GM21576 (cell line): Measurements from ENCODE around the gene UVRAG.
"Not testable (repeated sequence)": the region's sequence is repeated elsewhere in the genome, so short reads cannot be mapped to it uniquely, and the experiment has no call there.

Experiments used
- ATAC-seq: cut with Tn5 transposase; IDR thresholded peaks from one replicate; pipeline ENCODE4 v1.9.1; 2021; ENCODE audit warnings: mild to moderate bottlenecking, moderate library complexity; ENCODE audit not compliant: unreplicated experiment

Gene UVRAG

DNA sequence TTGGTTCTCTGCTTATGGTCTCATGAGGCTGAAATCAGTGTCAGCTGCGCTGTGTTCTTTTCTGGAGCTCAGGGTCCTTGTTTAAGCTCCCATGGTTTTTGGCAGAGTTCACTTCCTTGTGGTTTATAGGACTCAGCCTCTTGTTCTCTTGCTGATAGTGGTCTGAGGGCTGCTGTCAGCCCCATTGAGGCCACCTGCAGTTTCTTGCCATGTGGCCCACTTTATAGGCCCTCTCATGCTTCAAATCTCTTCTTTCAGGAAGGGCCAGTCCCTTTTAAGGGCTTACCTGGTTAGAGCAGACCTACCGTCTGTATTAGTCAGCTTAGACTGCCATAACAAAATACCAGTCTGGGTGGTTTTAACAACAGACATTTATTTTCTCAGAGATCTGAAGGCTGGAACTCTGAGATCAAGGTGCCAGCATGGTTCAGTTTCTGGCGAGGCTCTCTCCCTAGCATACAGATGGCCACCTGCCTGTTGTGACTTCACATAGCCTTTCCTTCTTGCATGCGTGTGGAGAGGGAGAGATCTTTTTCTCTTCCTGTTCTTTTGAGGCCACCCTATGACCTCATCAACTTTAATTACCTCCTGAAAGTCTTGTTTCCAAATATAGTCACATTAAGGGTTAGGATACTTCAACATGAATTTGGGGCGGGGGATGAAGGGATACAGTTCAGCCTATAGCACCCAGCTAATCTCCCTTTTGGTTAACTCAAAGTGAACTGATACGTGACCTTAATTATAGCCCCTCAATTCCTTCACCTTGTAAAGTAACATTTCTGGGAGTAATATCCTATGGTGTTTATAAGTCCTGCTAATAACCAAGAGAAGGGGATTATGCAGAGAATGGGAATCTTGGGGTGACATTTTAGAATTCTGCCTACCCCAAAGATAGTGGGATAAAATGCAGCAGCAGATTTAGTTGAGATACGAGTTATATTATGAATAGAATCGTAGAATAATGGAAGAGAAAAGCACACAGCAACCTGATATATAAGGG, 131.8 kb downstream of the UVRAG start:
- ATAC-seq: no peak

DNA sequence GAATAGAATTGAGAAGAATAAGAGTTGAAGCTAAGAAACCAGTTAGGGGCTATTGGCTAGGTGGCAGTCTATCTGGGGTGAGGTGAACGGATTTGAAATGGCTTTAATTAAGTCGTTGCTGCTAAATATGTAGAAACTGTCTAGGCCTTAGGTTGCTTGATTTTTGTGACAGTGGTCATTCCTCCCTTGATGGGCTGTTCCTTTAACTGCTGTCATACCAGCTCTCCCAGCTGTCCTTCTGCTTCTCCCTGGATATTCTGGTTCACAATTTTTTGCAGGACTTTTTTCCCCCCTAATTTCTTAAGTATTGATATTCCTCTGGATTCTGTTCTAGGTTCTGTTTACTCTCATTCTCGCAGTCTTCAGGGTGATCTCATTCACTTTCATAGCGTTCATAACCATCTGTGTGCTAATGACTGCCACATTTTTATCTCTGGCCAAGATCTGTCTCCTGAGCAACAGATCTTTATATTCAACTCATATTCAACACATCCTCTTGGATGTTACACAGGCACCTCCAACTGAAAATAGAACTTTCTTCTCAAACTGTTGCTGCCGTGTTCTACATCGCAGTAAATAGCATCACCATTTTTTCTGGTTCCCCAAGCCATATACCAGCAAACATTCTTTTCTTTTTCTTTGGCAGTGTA, 134.1 kb downstream of the UVRAG start:
- no peak for ATAC-seq

DNA sequence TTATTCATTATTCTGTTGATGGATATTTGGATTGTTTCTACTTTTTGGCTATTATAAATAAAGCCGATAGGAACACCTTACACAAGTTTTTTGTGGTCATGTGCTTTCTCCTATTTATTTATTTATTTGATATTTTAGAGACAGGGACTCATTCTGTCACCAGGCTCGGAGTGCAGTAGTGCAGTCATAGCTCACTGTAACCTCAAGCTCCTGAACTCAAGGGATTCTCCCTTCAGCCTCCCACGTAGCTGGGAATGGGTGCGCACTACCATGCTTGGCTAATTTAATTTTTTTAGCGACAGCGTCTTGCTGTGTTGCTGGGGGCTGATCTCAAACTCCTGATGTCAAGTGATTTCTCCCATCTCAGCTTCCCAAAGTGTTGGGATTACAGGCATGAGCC, 135.1 kb downstream of the UVRAG start:
- ATAC-seq: no peak

DNA sequence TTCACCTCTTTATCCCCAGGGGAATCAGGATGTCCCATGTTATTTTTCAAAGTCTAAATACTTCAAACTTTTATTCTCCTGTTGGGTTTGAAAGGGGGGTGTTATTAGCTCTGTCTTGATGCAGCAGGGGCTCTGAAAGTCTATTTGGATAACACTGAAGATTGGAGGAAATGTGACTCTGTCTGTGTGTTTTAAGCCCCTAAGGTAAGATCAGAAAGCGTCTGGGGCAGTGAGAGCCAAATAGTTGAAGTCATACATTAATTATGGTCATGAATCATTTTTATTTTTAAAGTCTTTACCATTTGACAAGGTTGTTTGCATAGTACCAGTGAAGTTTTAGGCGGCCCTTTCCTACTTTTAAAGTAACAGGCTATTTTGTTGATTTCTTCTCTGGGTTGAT, 139.0 kb downstream of the UVRAG start:
- ATAC-seq: no peak

DNA sequence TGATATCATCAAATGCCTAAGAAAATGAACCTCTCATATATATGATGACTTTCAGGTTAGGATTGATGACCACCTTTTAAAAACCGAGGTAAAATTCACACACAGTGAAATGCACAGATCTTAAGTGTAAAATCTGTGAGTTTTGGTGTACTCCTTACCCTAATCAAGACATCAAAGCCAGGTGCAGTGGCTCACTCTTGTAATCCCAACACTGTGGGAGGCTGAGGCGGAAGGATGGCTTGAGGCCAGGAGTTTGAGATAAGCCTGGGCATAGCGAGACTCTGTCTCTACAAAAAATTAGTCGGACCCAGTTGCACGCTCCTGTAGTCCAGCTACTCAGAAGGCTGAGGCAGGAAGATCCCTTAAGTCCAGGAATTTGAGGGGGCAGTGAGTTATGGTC, 140.4 kb downstream of the UVRAG start:
- ATAC-seq: no peak

DNA sequence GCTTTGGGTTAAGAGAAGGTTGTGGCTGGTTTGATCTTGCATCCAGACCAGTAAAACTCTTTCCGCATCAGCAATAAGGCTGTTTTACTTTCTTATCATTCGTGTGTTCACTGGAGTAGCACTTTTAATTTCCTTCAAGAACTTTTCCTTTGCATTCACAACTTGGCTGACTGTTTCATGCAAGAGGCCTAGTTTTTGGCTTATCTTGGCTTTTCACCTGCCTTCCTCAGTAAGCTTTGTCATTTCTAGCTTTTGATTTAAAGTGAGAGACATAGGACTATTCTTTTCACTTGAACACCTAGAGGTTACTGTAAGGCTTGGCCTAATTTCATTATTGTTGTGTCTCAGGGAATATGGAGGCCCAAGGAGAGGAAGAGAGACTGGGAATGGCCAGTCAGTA, 144.5 kb downstream of the UVRAG start:
- no peak for ATAC-seq

DNA sequence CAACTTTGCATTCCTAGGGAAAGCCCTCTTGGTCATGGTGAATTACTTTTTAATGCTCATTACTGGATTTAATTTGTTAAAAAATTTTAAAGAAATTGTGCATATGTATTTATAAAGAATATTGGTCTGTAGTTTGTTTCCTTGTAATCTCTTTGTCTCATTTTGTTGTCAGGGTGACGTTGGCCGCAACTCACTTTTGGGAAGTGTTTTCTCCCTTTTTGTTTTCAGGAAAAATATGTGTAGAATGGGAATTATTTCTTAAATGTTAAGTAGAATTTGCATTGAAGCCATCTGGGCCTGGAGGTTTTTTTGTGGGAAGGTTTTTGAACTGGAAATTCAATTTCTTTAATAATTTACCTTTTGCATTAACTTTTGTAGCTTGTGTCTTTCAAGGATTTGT, 149.1 kb downstream of the UVRAG start:
- ATAC-seq: no peak

DNA sequence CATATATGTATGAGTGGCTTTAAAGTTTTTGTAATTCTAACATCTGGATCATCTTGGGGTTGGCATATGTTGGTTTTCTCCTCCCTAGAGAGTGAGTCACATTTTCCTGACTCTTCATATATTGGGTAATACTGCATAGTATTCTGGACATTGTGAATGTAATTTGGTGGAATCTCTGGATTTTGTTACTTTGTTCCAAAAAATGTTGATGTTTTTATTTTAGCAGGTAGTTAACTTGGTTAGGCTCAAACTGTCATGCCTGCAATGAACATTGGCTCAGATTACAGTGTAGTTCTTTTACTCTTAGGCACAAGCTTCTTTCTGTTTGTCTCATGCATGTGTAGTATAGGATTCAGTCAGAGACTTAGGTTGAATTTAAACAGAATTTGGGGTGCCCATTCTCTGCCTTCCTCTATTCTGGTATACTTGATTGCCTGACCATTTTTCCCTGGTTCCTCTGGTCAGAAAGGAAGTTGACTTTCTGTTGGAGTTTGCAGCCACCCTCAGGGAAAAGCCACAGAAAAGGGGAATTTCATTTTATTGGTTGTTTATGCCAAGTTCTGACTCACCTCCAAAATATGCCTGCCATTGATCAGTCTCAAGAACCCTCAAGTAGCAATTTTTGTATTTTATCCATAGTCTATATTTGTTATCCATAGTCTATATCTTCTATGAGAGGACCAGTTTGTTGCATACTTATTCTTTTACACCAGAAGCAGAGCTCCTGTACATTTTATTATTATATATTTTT, 151.7 kb downstream of the UVRAG start:
- ATAC-seq: no peak

DNA sequence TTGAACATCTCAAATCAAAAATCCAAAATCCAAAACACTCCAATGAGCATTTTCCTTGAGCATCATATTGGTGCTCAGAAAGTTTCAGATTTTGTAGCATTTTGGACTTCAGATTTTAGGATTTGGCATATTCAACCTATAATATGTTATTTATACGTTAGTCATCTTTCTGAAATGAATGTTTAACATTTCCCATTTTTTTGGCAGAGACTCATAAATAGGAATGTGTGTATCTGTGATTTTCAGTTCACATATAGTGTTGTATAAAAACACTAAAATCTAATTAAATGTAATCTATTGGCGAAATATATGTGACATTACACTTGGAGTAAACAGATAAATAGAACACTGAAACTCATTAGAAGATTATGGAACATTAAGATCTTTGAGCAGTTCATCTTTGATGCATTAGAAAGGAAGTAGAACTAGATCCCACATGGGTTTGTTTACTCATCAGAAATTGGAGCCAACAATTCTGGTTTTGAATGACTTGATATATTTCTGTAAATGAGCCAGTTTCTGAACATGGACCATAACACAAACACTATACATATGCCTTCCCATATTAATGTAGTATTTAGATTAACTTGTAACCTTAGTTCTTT, 153.1 kb downstream of the UVRAG start:
- no peak for ATAC-seq

DNA sequence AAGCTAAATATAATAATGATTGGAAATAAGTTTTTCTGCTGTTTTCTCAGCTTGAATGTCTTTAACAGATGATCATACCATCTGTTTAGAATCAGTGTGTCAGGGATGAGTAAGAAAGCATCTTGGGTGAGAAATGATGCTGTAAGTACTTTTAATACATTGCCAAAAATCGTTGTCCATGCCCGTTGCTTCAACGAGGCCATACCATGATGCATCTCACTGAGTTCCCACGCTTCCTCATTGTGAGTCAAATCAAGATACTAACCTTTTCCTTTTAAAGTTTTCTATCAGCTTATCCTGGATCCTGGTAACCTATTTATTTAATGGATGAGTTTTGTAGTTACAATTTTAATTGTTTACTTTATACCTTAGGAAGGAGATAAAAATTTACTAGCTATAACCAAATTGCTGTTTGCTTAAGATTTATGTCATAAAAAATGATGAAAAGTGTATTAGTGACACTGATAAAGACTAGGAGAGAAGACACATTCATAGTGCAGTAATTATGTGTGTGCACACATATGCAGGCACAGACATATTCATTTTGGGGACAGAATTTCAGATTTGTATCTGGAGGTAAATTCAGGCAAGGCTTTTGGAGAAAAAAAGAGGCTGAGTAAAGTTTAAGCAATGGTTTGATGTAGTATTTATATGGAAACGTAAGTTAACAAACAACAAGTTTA, 154.8 kb downstream of the UVRAG start:
- no peak for ATAC-seq

DNA sequence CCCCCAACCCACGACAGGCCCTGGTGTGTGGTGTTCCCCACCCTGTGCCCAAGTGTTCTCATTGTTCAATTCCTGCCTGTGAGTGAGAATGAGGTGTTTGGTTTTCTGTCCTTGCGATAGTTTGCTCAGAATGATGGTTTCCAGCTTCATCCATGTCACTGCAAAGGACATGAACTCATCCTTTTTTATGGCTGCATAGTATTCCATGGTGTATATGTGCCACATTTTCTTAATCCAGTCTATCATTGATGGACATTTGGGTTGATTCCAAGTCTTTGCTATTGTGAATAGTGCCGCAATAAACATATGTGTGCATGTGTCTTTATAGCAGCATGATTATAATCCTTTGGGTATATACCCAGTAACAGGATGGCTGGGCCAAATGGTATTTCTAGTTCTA, 158.7 kb downstream of the UVRAG start:
- ATAC-seq: not testable (repeated sequence)

DNA sequence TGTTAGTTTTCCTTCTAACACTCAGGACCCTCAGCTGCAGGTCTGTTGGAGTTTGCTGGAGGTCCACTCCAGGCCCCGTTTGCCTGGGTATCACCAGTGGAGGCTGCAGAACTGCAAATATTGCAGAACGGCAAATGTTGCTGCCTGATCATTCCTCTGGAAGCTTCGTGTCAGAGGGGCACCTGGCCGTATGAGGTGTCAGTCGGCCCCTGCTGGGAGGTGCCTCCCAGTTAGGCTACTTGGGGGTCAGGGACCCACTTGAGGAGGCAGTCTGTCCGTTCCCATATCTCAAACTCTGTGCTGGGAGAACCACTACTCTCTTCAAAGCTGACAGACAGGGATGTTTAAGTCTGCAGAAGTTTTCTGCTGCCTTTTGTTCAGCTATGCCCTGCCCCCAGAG, 164.1 kb downstream of the UVRAG start:
- not testable (repeated sequence) for ATAC-seq

DNA sequence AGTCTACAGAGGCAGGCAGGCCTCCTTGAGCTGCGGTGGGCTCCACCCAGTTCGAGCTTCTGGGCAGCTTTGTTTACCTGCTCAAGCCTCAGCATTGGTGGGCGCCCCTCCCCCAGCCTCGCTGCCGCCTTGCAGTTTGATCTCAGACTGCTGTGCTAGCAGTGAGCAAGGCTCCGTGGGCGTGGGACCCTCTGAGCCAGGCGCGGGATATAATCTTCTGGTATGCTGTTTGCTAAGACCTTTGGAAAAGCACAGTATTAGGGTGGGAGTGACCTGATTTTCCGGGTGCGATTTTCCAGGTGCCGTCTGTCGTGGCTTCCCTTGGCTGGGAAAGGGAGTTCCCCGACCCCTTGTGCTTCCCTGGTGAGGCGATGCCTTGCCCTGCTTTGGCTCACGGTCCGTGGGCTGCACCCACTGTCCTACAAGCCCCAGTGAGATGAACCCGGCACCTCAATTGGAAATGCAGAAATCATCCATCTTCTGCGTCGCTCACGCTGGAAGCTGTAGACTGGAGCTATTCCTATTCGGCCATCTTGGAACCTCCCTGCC, 164.5 kb downstream of the UVRAG start:
- ATAC-seq: not testable (repeated sequence)

DNA sequence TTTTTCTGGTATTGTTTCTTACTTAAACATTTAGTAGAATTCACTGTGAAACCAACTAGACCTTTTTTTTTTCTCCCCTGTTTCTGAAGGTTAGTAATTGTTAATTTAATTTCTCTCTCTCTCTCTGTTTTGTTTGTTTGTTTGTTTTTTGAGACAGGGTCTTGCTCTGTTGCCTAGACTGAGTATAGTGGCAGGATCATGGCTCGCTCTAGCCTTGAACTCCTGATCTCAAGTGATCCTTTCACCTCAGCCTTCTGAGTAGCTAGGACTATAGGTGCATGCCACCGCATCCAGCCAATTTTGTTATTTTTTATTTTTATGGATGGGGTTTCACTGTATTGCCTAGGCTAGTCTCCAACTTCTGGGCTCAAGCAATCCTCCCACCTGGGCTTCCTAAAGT, 165.0 kb downstream of the UVRAG start:
- no peak for ATAC-seq

DNA sequence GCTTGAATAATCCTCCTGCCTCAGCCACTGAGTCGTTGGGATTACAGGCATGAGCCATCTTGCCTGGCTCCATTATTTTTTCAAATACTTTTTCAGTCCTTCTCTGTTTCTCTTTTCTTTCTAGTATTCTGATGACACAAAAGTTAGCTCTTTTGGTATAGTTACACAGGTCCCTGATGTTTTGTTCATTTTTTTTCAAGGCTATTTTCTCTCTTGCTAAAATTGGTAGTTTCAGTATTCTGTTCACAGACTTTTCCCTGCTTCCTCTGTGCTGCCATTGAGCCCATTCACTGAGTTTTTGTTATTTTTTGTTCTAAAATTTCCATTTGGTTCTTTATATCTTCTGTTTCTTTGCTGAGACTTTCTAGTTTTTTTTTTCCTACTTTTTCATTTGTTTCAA, 166.5 kb downstream of the UVRAG start:
- ATAC-seq: no peak

DNA sequence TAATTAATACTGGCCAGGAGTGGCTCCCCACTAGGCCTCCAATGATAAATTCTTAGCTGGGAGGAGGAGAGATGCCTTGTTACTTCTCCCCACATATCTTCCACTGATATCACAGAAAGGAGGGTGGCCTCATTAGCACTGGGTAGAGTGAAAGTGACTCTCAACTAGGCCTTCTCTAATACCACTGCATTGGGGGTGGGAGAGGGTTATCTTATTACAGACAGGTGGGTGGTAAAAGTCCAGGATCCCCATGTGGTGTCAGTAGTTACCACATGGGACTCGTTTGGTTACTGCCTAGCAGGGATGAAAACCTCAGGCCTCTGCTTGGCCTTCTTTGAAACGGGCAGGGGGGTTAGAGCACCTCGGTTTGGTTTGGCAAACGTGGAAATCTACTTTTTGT, 167.3 kb downstream of the UVRAG start:
- ATAC-seq: no peak

DNA sequence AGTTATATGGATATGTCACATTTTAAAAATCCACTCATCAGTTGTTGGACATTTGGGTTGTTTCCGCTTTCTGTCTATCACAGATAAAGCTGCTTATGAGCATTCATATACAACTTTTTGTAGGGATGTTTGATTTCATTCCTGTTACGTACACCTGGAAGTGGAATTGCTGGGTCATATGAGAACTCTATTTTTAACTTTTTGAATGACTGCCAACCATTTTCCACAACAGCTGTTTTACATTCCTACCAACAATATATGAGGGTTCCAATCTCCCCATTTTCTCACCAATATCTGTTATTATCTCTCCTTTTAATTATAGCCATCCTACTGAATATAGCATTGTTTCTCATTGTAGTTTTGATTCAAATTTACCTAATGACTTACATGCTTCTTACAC, 172.0 kb downstream of the UVRAG start:
- ATAC-seq: no peak

DNA sequence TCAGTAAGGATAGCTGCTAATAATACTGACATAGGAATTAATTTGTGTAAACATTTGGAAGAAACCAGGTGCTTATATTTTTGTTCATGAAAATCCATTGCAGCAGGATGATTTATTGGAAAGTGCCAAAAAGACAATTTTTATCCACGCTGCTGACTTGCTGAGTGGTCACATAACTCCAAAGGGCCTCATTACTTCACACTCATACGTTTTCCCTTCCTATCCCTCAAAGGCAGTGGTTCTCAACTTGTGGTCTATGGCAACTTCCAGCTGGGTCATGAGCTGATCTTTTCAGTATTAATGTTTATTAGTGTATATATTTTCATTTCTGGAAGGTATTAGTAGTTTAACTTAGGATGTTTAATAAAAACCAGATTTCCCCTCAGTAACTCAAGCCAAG, 178.1 kb downstream of the UVRAG start:
- no peak for ATAC-seq

DNA sequence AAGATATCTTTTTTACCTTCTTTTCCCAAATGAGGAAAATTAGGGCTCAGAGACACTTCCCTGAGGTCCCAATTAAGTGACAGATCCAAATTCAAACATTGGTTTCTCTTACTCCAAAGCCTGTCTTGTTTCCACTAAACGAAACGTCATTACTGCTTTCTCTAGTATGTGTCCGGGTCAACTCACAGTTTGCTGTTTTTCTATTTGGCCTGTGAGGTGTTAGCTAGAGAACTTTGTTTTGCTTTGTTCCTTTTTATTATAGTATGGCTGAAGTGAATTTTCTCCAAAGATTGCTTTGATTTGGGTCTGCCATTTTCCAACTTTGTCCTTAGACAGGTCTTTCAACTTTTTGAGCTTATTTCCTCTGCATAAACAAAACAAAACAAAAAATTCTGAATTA, 179.6 kb downstream of the UVRAG start:
- no peak for ATAC-seq
